C4-2B (cell line): ENCODE results near the gene LRRC10B.

ENCODE experiments used
- H3K27ac ChIP-seq: fragments of 450-650 bp; 2 replicates; pipeline ENCODE4 v1.5.1; 2017
- CTCF ChIP-seq: fragments of 450-650 bp; conservative IDR thresholded peaks from 2 replicates; pipeline ENCODE4 v1.5.1; 2017; ENCODE audit warnings: mild to moderate bottlenecking
- ZFX ChIP-seq: fragments of 450-650 bp; IDR thresholded peaks from 2 replicates; pipeline ENCODE4 v1.6.1; 2017

Gene LRRC10B

GRCh38 chr11:61533039-61533375, 24.5 kb downstream of the LRRC10B start:
- TF ChIP-seq CTCF (no peak), ZFX (no peak)
- H3K27ac ChIP-seq, result no peak overlapping the region

GRCh38 chr11:61533401-61533800, 24.9 kb downstream of the LRRC10B start:
- no peak for TF ChIP-seq CTCF
- no peak for TF ChIP-seq ZFX
- H3K27ac ChIP-seq, result no peak overlapping the region

GRCh38 chr11:61534025-61534932, 25.7 kb downstream of the LRRC10B start:
- TF ChIP-seq CTCF, result no peak
- no peak for TF ChIP-seq ZFX
- H3K27ac ChIP-seq, result no peak overlapping the region

- H3K27ac ChIP-seq, result no peak overlapping the region
- TF ChIP-seq ZFX, result no peak
- TF ChIP-seq CTCF, result no peak
Measured at GRCh38 chr11:61534933-61535839, 26.6 kb downstream of the LRRC10B start.

- H3K27ac ChIP-seq, result no peak overlapping the region
- TF ChIP-seq ZFX, result no peak
- TF ChIP-seq CTCF, result no peak
Measured at GRCh38 chr11:61535998-61536675, 27.6 kb downstream of the LRRC10B start.

- no peak overlapping the region for H3K27ac ChIP-seq
- TF ChIP-seq ZFX, result no peak
- TF ChIP-seq CTCF, result no peak
Measured at GRCh38 chr11:61536676-61537270, 28.2 kb downstream of the LRRC10B start.
